GM18505 (cell line): Measurements from ENCODE around the gene POLR2E.

Experiments used
- ATAC-seq: cut with Tn5 transposase; IDR thresholded peaks from one replicate; pipeline ENCODE4 v1.9.1; 2021; ENCODE audit not compliant: unreplicated experiment
- POLR2A ChIP-seq: IDR thresholded peaks from 4 replicates; pipeline ENCODE4 v1.6.1; 2011; ENCODE audit warnings: borderline replicate concordance; ENCODE audit not compliant: insufficient read depth, insufficient read length; ENCODE audit errors: extremely low read depth

Gene POLR2E

DNA sequence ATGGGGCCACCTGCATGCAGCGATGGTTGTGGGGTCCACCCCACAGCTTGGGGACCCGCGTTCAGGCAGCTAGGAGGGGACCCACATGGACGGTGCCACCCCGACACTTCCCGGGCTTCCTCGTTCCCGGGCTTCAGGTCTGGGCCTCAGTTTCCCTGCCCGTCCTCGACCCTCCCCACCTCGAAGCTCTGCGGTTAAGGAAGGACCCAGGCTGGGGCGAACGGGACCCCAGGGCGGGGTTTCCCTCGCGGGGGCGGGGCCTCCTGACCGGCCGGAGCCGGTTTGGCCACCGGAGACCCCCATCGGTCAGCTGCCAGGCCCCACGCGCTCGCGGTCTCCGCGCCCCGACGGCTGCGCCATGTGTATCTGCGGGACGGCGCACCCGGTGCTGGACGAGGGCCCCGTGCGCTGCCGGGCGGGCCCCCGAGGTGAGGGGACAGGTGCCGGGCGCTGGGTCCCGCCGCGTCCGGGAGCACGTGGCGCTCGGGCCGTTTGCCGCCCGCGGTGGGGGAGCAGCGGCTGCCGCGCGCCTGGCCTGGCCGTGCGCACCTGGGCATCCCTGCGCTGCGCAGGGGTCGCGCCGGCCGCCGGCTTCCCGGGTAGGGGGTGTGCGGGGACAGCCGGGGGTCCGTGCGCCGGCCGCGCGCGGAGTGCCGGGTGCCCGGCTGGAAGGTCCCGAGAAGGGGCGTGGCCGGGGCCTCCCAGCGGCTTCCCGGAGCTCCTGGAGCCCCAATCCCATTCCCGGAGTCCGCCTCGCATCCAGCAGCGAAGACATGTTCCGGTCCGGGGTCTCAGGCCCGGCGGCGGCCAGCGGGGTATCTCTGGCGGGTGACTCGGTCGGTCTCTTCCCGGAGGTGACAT, 24.0 kb downstream of the POLR2E start:
- no peak for TF ChIP-seq POLR2A
- no peak for ATAC-seq

DNA sequence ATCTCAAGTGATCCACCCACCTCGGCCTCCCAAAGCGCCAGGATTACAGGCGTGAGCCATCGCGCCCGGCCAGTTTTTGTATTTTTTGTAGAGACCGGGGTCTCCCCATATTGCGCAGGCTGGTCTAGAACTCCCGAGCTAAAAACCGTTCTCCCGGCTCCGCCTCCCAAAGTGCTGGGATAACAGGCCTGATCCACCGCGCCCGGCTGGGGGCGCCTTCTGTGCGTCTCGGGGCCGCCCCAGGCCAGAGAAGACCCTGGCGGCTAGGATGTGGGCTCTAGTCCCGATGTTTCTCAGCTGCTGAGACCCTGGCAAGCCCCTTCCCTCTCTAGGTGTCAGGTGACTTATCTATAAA, 24.6 kb downstream of the POLR2E start:
- no peak for ATAC-seq
- TF ChIP-seq POLR2A = no peak

DNA sequence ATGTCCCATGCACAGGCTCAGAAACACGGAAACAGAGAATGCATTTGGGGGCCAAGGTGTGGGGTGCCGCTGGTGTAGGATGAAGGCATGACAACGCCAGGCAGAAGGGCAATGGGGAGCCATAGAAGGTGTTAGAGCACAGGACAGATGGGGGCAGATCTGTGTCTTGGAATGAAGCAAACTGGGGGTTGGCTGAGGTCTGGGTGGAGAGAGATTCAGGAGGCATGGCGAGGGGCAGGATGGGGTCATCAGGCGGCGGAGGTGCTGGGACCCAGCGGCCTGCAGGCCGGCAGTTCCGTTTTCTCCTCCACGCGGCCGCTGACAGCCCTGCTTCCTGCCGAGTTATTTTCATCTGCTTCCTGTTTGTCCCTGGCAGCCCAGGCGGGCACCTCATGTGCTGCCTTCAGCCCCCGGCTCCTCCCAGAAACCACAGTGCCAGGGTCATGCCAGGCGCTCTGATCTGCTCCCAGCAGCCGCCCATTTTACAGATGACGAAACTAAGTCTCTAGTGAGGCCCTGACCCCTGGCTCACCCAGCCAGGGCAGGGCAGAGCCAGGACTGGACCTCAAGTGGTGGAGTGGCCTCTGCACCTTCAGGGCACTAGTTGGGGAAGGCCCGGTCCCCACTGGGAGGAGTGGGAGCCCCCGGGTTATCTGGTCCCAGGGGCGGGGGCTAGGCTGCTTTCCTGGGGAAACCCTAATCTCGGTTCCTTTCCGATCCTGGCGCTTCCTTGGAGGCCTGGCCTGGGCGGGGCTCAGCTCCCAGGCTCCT, 26.0 kb downstream of the POLR2E start:
- TF ChIP-seq POLR2A = peak; percentile 65
- ATAC-seq = no peak

DNA sequence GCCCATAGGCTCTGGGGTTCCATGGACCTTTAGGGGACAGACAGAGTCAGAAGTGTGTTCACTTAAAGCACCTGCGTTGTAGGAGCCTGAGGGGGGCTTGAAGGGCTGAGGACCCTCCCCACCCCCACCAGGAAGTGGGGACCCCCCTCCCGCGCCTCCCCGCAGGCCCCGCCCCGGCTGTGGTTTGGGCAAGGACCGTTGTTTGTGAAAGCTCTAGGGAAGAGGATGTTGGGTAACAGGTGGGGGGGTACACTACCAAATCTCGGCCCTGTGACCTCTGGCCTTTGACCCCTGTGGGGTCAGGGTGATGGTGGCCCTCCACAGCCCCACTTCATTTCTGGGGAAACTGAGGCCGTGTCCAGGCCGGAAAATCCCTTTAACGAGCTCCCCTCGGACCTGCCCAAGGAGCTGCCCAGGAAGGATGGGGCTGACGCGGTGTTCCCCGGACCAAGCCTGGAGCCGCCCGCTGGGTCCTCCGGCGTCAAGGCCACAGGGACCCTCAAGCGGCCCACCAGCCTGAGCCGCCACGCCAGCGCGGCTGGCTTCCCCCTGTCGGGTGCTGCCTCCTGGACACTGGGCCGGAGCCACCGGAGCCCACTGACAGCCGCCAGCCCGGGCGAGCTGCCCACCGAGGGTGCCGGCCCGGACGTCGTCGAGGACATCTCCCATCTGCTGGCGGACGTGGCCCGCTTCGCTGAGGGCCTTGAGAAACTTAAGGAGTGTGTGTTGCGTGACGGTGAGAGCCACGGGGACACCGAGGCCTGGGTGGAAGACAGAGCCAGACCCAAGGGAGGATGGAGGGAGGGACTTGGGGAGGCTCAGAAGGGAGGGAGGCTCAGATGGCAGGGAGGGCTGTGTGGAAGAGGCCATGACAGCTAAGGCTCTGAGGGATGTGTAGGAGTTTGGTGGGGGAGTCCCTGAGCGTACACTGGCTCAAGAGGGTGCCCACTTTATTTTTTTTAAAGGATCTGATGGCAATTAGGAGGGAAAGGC, 26.9 kb downstream of the POLR2E start:
- no peak for ATAC-seq
- no peak for TF ChIP-seq POLR2A

DNA sequence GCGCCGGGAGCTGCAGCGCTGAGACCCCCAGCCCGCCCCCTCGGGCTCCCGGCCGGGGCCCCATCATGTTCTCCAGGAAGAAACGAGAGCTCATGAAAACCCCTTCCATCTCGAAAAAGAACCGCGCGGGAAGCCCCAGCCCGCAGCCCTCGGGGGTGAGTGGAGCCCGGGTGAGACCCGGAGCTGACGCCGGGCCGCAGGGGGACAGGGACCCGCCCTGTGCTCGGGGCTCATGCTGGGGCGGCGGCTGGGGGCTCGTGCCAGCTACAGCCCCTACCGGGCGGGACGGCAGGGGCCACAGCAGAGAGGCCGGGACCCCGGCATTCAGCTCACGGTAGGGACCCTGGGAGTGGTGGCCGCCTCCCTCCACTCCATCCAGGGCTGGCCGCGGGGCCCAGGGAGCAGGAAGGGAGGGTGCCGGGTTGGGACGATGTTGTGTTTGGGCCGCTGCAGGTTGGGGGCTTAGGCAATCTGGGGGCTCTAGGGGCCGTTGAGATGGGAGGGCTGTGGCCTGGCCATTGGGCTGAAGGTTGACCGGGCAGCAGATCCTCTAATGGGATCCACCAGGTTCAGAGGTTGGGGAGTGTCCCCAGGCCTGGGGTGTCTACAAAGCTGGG, 27.7 kb downstream of the POLR2E start:
- TF ChIP-seq POLR2A = no peak
- ATAC-seq = peak; percentile 13

DNA sequence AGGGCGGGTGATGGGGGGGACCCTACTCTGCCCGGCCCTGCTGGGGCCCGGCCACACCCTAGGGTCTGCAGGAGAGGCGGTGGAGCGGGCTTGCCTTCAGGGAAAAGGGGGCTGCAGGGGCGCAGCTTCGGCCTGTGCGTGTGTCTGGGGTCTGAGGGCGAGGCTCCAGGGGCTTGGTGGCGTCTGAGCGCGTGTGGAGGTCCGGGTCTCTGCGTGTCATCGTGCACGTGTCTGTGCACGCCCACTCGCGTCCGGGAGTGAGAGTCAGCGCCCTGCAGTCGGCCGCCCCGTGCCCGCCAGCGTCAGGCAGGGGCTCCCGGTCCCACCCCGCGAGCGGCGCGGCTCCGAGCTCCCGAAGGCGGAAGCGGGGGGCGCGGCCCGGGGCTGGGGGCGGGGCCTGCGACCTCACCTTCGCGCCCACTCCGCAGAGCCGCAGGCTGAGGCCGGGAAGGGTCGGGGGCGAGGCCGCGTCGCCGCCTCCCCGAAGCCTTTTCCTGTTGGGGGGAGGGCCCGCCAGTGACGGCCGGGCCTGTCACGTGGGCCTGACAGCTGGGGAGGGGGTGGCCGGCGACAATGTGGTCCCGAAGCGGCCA, 28.3 kb downstream of the POLR2E start, which contains the start of gene ARHGAP45:
Gene ARHGAP45 (plus strand): TSS at position 420 of the 593 bp plus-strand sequence. CDS start 239 bp downstream, outside the sequence.
- peak; percentile 45 for TF ChIP-seq POLR2A
- peak; percentile 34 for ATAC-seq

DNA sequence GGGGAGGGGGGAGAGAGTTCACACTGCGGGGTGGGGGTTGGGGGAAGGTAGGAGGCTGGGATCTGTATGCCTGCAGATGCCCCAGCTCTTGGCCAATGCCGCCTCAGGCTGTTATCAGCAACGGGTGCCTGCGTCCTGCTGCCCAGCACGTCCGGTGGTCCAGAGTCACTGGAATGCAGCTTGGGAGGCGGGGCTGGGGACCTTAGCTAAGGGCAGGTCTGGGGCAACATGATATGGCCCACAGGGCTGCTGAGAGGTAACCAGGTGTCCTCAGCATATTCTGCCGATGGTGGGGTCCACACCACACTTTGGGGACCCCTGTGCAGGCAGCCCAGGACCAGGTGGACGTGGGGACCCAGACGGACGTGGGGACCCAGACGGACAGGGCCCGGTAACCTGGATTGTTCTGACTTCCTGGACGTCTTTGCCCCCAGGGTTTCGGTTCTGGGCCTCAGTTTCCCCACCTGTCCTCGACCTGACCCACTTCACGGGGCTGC, 28.9 kb downstream of the POLR2E start:
- no peak for TF ChIP-seq POLR2A
- no peak for ATAC-seq

DNA sequence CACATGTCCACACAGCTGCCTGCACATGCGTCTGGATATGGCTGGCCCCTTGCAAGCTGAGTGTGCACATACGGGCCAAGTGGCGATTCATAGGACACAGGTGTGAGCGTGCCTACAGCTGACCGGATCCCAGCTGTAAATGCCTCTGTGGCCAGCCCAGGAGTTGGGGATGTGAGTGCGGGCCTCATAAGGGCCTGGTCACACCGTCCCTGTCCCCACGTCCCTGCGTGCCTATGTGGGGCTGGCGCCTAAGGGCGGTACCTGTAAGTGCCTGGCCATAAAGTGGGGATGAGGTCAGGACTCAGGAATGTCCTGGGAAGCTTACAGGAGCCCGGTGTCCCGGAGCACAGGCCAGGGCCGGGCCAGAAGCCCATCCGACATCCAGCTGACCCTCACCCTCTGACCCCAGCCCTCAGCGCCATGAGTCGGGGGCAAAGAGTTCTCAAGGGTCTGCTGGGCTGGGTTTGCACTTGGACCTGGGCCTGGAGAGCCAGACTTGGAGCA, 29.5 kb downstream of the POLR2E start:
- no peak for TF ChIP-seq POLR2A
- no peak for ATAC-seq

DNA sequence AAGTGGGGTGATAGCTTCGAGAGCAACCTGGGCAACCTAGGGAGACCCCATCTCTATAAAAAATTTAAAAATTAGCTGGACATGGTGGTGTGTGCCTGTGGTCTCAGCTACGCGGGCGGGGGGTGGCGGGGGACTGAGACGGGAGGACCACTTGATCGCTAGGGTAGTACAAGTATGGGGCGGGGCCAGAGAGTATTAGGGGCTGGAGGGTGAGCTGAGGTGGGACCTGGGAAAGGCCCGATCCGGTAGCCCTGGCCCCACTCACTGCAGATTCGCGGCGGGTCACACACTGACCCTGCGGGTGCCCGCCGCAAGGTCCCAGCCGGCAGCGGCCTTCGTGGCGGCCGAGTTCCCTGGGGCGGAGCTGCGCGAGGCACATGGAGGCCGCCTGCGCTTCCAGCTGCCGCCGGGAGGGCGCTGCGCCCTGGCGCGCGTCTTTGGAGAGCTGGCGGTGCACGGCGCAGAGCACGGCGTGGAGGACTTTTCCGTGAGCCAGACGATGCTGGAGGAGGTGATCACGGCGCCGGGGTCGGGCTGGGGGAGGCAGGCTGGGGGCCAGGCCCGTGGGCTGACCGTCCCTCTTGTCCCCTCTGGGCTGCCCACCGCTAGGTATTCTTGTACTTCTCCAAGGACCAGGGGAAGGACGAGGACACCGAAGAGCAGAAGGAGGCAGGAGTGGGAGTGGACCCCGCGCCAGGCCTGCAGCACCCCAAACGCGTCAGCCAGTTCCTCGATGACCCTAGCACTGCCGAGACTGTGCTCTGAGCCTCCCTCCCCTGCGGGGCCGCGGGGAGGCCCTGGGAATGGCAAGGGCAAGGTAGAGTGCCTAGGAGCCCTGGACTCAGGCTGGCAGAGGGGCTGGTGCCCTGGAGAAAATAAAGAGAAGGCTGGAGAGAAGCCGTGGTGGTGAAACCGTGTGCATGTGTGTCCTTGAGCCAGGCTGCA, 30.2 kb downstream of the POLR2E start:
- no peak for ATAC-seq
- TF ChIP-seq POLR2A = no peak

DNA sequence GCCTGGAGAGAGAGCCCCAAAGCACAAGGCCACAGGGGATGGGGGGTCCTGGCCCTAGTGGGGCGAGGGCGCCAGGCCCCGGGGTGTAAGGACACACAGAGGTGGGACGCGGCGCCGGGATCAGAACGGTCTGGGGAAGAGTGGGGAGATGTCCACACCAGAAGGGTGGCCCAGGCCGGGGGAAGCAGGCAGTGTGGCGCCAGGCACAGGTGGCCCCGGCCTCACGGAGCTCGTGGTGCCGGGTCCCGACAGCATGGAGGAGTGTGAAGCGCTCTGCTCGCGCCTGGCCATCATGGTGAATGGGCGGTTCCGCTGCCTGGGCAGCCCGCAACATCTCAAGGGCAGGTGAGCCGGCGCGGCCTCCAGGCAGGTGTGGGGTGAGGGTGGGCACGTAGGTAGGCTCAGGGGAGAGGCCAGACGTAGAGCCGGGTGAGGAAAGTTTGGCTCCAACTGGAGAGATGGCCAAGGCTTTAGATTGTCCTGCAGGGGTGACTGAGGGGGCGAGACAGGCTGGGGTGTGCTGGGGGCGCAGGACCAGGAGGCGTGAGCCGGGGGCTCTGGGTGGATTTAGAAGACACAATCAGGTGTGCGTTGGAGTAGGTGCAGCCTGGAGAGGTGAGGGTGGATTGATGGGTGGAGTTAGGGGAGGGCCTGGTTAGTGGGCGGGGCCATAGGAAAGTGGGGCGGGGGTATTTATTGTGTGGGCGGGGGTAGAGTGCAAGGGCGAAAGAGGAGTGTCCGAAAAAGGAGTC, 31.1 kb downstream of the POLR2E start:
- no peak for TF ChIP-seq POLR2A
- no peak for ATAC-seq
